22Rv1 (cell line): Measurements from ENCODE around the gene PPFIA1.

Experiments used
- CTCF ChIP-seq: fragments of 450-650 bp; IDR thresholded peaks from 2 replicates; pipeline ENCODE4 v1.5.1; 2017; ENCODE audit warnings: mild to moderate bottlenecking
- ZFX ChIP-seq: fragments of 450-650 bp; IDR thresholded peaks from 2 replicates; pipeline ENCODE4 v1.6.1; 2017; ENCODE audit warnings: antibody characterized with exemption, borderline replicate concordance

- TF ChIP-seq CTCF = no peak
- no peak for TF ChIP-seq ZFX
Measured at GRCh38 chr11:70368961-70369360, 98.5 kb downstream of the PPFIA1 start.
